Measurements from ENCODE around the gene SRXN1.
A peak's percentile ranks its signal among the peaks of the same experiment; 100 is the strongest.
"Not testable (repeated sequence)": the region's sequence is repeated elsewhere in the genome, so short reads cannot be mapped to it uniquely, and the experiment has no call there.

The SRXN1 gene

GRCh38 chr20:653590-654416 is 803 bp upstream of the SRXN1 start:
- DNase-seq = no peak

- DNase-seq = no peak
Observed at GRCh38 chr20:652615-653109, 338 bp downstream of the SRXN1 start.

DNA sequence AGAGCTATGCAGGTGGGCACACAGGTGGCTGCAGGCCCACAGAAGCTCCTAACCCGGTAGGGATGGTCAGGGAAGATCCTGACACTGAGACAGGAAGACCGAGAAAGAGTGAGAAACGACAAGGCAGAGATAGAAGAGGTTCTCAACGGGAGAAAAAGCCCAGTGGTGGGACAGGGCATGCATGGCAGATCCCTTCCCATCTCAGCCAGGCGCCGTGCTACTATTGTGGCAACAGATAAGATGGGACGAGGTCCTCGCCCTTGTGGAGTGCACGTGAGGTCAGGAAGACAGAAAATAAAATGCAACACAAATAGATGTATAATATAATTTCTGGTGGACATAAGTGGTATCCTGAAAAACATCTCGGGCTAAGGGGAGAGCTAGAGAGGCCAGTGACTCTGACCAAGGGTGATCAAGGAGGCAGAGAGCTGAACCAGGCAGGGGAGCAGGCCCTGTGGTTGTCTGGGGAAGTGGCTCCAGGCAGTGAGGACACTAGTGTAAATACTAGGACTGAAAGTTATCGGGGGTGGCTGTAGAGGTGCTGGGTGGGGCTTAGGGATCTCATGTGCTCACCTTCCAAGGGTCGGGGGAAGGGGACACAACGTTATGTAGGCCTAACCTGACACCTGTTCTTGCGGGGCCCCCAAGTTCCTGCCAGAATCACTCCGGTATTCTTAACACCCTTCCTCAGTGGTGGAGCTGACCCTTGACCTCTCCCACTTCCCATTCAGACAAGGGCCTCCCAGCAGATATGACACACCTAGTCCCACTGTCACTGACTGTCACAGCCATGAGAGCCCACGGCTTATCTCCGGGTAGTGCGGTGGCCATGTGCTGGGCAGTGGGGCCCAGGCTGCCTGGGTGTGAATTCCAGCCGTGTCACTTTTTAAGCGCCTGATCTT is 1.0 kb downstream of the SRXN1 start:
- DNase-seq = no peak

- no peak for DNase-seq
Observed at GRCh38 chr20:650954-651353, 2.0 kb downstream of the SRXN1 start.

GRCh38 chr20:650281-650680 is 2.7 kb downstream of the SRXN1 start:
- DNase-seq = no peak

DNA sequence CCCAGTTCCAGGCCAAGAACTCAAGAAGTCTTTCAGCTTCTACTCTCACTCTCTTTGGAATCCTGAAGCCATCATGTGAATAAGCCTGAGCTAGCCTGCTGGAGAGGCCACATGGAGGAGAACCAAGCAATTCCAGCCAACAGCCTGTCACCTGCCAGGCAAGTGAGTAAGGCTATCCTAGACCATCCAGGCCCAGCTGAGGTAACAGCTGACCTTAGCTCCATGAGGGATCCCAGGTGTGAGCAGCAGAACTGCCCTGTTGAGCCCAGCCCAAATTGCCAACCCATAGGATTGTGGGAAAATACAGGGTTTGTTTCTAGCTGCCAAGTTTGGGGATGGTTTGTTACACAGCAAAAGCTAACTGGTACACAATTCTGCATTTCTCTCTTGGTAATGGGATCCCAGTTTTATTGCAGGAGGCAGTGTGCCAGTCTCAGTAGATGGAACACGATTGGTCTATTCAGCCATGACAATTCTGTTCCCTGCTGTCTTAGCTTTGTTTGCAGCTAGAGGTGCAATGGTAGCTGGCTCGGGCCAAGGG is 5.5 kb downstream of the SRXN1 start:
- no peak for DNase-seq

DNA sequence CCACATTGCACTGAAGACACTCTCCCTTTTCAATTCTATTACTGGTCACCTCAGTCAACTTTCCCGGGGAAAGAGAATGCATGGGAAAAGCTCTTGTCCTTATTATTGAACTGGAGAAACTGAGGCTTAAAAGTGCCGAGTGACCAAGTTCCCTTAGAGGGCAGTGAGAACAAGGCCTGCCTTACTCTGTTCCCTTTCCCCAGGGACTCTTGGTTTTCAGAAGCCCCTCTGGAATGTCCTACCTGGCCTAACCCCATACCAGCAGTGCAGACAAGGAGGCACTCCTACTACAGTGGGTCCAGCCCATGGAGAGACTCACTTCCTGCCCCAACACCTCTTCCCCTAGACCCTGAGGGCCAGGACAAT is 6.1 kb downstream of the SRXN1 start:
- no peak for DNase-seq

- DNase-seq = no peak
Observed at GRCh38 chr20:646107-646867, 6.7 kb downstream of the SRXN1 start.

DNA sequence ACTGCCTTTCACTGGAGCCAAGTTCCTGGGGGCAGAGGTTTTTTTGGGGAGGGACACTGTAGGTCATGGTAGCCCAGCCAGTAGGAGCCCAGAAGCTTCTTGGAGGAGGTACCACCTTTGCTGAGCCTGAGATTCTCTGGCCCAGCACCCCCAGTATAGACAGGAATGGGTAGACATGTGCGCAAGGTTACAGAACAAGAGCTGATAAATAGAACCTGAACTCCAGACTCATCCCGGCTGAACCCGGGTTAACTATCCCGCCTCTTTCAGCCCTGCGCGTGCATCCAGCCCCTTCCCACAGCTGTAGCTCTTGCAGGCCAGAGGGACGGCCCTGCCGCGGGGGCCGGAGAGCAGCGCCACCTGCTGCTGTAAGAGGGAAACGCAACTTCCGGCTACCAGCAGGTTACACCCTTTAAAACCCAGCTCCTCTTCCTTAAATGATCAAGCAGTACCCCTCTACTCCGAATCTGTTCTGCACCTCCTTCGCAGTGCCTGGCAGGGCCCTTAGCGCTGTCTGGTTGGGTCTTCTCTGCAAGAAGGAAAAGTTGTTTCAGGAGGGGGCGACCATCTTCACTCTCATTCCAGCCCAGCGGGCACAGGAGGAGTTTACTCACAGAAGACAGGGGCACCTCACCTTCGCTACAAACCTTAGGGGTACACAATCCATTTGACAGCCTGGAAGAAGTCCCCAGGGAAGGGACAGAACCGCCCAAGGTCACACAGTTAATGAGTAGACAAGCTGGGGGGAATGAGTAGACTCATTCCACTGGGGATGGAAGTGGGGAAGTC is 7.5 kb downstream of the SRXN1 start:
- DNase-seq = peak; percentile 88

DNA sequence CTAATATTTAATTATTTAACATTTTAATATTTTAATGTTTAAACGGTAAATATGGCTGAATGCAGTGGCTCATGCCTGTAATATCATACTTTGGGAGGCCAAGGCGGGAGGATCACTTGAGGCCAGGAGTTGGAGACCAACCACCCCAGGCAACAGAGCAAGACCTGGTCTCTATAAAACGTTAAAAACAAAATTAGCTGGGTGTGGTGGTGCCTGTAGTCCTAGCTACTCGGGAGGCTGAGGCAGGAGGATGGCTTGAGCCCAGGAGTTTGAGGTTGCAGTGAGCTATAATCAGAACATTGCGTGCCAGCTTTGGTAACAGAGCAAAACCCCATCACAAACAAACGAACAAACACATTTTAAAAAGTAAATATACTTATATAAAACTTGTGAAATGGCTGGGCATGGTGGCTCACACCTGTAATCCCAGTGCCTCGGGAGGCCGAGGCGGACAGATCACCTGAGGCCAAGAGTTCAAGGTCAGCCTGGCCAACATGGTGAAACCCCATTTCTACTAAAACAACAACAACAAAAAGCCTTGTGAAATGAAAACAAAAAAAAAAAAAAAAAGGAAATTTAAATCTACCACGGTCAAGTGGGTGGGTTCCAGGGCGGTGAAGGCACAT is 8.2 kb downstream of the SRXN1 start:
- no peak for DNase-seq

DNA sequence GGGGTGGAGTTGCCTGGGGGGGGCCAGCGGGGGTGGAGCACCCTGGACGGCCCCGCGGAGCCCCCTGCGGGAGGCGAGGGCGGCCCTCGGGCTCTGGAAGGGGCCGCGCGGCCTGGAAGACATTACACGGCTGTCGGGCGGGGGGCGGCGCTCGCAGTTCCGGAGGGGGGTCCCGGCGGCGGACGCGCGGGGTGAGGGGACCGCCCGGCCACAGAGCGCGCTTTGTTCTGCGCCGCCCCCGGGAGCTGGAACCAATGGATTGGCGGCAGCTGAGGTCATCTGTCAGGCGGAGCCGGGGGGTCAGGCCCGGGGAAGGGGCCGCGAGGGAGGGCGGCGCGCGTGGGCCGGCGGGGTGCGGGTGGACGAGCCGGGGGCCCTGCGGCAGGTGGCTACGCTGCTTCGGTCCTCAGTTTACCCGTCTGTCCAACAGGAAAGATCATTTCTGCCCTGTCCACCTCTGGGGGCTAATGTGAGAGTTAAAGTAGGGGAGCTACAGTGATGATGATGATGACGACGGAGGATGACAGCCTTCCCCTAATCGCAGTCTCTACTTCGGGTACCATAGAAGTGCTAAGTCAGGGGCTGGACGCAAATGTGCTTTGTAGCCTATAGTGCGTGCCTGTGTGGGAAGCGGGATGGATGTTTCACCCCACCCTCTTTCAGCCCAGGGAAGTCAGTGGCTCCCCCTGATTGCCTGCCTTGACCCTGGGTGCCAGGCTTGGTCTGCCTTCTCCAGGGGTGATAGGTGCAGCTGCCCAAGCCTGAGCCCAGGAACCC is 10.4 kb downstream of the SRXN1 start:
- no peak for DNase-seq

- not testable (repeated sequence) for DNase-seq
Observed at GRCh38 chr20:642013-642397, 11.0 kb downstream of the SRXN1 start.

DNA sequence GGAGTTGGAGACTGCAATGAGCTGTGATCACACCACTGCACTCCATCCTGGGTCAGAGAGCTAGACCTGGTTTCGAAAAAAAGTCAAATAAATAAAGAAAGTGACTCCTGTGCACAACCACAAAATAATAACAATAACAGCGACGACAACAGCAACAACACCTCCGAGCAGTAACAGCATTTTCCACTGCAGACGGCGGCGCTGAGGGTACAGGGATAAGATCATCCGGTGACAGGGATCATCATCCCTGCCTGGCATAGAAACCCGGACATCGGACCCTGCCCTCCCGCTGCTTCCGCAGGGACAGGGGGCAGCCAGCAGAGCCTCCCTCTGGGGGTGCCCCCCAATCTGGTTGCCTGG is 11.5 kb downstream of the SRXN1 start:
- no peak for DNase-seq

GRCh38 chr20:640674-641515 is 12.1 kb downstream of the SRXN1 start:
- DNase-seq = no peak

- no peak for DNase-seq
Observed at GRCh38 chr20:638579-638978, 14.4 kb downstream of the SRXN1 start.

- DNase-seq = no peak
Observed at GRCh38 chr20:637559-637958, 15.4 kb downstream of the SRXN1 start.

- DNase-seq = no peak
Observed at GRCh38 chr20:635893-636338, 17.1 kb downstream of the SRXN1 start.

DNA sequence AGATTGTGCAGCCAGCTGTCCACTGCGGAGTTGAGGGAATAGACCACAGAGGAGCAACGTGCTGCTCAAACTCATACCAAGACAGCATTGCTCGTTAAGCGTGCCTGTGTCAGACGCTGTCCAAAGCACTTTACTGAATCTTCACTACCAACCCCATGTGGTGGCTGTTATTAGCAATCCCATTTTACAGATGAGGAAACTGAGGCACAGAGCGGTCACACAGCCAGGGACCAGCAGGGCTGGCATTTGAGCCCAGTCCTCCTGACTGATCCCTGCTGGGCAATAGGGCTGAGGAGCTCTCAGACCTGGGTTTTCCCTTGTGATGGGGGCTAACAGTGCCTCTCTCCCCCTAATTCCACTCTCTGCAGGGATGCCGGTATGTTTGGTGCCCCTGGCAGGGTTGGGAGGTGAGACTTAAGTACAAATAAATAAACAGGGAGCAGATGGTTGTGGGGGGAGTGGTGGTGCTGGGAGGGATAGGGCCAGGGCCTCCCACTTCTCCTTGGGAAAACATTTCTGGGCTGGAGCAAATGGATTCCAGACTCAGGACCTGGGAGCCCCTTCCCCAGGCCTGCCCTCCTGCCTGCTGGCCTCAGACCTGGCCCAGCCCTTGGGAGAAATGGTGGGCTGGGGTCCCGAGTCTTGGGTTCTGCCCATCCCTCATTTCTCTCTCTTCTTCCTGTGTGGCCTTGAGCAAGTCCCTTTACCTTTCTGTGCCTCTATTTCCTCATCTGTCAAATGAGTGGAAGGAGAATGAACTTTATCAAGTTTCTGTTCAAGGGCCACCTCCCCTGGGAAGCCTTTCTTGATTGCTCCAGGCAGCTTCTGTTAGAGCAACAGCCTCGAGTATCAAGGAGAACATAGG is 17.7 kb downstream of the SRXN1 start:
- no peak for DNase-seq
